Measurements from ENCODE around the gene PNMA6A.
"Not testable (repeated sequence)": the region's sequence is repeated elsewhere in the genome, so short reads cannot be mapped to it uniquely, and the experiment has no call there.

Gene PNMA6A

DNA sequence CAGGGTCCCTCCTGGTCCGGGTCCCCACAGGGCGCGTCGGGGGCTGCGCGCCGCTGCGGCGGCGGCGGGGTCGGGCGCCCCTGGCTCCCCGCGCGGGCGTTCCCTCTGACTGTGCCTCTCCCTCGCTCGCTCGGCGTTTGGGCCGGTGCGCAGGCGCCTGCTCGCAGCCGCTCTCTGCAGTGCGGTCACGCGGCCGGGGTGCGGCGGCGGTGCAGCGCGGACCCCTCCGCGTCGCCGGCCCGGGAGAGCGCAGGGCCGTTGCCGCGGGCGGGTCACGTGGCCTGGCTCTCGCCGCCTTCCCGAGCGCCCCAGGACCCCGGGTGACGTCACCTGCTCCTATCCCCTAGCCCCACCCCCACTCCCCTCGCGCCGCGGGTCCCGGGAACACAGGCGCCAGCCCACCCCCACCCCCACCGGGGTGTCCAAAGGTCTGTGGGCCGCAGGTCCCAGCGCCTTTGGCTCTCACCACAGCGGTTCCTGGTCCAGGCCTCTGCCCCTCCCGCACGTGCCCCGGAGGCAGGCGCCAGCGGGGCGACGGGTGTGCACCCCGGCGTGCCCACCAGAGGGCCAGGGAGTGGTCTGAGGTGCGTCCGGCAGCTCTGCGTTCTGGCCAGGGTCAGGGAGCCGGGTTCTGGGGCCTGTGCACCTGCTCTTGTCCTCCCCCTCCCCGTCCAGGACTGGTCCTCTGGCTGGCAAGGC, 5.3 kb downstream of the PNMA6A start:
- not testable (repeated sequence) for DNase-seq

DNA sequence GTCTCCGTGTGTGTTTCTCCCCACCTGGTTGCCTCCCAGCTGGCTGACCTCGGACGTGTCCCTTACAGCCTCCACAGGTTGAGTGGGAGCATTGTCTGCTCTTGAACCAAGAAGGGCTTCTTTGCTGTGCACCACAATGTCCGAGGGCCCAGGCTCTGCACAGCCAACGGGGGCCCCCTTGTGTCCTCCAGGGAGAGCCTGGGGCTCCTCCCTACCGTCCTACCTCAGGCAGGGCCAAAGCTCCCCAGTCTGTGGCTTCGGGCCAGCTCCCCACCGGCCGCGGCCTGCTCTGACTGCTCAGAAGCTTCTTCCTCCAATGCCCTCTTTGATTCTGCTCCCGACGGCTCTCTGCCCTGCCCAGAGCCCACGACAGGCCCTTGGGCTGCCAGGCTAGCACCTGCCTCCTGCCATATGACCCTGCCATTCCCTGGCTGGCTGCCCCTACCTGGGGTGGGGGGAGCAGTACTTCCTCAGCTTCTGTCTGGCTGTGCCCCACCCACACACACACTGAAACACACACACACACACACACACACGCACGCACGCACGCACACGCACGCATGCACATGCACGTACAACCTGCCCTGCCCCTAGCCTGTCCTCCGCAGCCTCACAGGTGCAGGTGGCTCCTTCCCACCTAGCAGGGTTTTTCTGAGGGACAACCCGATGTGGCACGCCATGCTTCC, 11.1 kb downstream of the PNMA6A start:
- DNase-seq, result not testable (repeated sequence)

DNA sequence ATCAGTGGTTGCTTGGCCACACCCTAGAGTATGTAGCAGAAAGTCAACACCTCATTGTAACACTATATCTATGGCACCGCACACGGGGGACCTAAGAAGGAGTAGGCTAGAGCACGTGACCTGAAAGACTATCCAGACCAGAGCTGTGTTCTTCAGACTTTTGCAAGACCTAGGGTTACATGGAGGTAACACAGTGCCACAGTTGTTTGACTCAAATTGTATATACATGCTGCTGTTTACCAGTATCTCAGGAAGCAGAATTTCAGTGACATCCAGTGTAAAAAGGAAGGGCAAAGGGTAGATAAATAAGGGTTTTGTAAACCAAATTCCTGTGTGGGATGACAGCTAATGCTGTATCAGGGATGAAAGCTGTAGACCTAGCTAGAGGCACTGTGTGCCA, 30.2 kb downstream of the PNMA6A start:
- no peak for DNase-seq

DNA sequence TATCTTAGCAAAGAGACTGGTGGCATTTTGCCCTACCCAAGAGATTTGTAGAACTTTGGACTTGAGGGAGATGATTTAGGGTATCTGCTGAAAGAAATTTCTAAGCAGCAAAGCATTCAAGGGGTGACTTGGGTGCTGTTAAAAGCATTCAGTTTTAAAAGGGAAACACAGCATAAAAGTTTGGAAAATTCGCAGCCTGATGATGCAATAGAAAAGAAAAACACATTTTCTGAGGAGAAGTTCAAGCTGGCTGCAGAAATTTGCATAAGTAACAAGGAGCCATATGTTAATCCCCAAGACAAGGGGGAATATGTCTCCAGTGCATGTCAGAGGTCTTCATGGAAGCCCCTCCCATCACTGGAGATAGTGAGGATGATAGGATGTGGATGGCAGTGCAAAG, 32.7 kb downstream of the PNMA6A start:
- DNase-seq, result not testable (repeated sequence)

DNA sequence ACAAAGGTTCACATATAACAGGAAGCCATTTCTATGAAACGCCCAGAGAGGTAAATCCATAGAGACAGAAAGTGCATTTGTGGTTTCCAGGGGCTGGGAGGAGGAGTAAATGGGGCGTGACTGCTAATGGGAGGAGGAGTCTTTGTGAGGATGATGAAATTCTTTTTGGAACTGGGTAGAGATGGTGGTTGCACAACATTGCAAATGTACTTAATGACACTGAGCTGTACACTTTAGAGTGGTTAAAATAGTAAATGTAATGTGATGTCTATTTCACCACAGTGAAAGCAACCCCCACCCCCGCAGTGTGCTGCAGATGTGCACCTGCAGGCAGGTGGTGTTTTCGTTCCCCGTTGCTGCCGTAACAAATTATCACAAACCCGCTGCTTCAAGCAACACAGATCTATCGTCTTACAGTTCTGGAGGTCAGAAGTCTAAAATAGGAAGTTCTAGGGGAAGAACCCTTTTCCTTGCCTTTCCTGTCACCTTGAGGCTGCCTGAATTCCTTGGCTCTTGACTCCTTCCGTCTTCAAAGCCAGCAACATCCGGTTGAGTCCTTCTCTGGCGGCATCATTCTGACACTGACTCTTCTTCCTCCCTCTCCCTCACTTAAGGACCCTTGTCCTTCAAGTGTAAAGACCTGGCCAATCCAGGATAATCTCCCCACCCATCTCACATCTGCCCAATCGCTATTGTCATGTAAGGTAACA, 34.0 kb downstream of the PNMA6A start:
- DNase-seq, result not testable (repeated sequence)

DNA sequence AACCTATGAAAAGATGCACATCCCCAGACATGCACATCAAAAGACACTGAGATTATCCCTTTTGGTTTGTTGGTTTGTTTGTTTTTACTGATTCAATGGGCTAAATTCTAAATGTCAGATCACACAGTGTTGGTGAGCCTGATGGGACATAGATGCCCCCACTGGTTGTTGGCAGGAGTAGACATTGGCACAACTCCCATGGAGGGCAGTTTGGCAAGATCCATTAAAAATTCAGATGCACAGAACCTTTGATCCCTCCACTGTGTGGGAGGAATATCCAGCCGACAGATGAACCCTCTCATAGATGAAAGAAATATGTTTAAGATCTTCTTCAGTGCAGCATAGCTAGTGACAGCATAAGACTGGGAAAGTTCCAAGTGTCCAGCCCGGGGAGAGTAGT, 38.5 kb downstream of the PNMA6A start:
- not testable (repeated sequence) for DNase-seq

DNA sequence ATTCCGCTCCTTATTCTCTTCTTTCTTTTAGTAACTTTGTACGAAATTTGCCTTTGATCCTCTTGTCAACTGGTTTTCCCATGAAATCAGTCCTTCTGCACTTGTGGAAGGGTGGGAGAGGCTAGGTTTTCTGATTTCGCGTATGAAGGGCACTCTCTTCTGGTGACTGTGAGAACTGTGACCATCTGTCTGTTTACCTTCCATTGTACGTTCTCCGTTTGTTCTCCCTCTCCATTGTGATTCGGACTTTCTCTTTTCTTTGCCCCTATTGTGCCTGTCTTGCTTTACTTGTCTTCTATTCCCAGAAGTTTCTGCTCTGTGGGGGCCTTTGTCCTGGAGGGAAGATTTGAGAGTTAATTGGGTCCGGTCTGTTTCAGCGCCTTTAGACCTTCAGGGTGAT, 41.6 kb downstream of the PNMA6A start:
- not testable (repeated sequence) for DNase-seq

DNA sequence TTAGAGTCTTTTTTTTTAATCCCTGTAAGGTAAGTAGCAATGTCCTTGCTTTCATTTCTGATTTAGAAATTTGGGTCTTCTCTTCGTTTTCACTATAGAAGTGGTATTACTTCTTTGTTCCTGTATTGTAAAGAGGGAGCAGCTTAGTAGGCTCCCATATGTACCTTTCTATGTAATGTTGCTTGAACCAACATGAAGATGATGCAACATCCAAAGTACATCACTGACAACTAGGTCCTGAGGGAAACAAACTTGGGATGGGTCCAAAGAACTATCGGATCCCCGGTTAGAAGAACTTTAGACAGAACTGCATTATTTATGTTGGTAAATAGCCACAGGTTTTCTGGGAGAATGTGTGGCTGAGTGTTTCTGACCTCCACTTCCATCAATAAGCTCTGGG, 45.5 kb downstream of the PNMA6A start:
- DNase-seq, result not testable (repeated sequence)

DNA sequence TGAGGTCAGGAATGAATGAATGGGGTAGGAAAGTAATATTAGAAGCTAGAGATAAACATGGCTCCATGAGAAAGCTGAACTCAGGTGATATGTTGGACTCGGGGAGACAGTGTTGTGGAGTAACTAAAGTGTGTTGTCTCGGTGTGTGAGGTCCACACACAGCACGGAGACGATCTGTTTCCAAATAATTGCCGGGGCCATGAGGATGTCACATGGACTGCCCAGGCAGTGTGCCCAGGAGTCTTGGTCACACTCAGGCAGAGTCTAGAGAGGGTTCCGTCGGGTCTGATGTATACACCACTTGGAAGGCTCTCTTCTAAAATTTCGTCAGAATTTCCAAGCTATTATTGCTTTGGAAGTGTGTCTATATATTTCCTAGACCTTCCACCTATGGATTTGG, 48.0 kb downstream of the PNMA6A start:
- not testable (repeated sequence) for DNase-seq

DNA sequence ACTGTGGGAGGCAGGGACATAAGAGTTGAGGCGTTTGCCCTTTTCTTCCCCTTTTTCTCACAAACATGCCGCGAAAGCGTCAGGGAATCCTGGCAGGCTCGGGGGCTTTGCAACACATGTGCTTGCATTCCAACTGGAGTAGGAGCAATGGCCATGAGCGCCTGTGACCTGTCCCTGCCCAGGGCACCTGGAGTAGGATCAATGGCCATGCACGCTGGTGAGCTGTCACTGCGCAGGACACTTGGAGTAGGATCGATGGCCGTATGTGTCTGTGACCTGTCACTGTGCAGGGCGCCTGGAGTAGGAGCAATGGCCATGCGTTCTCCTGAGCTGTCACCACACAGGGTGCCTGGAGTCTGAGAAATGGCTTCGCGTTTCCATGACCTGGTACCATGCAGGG, 51.2 kb downstream of the PNMA6A start:
- DNase-seq, result not testable (repeated sequence)
